Activated B cell treated with CpG ODN at 0.5 μM for 24 hours (primary cell): Measurements from ENCODE around the gene PEF1. TPM values are rescaled to one million over a fixed set of nuclear protein-coding genes. Genes with fewer than 3 reads are reported as not detected.
A peak's percentile ranks its signal among the peaks of the same experiment; 100 is the strongest.

Experiments
- ATAC-seq: fragments of 200-7000 bp; cut with Tn5 transposase; one replicate; pipeline ENCODE4 v1.10.0; 2021; ENCODE audit warnings: low read depth, mild to moderate bottlenecking, moderate library complexity
- CTCF ChIA-PET: fragments of 350-600 bp; sonication (Branson Sonifier 250); formaldehyde crosslinking; loops from one replicate; lab custom pipeline; 2021; ENCODE audit warnings: antibody characterized with exemption; lab: Charles Lee
- POLR2A ChIA-PET: fragments of 350-600 bp; sonication (Branson Sonifier 250); formaldehyde crosslinking; loops from one replicate; lab custom pipeline; 2021; ENCODE audit warnings: antibody characterized with exemption; lab: Charles Lee
- DNase-seq: peaks from one replicate; pipeline ENCODE4 v3.0.0; 2022
- H3K27ac Mint-ChIP-seq: one replicate; pipeline ENCODE4 v1.8.0; 2020; ENCODE audit warnings: mixed read lengths
- H3K27me3 Mint-ChIP-seq: one replicate; pipeline ENCODE4 v1.8.0; 2021; ENCODE audit warnings: mixed read lengths
- H3K36me3 Mint-ChIP-seq: one replicate; pipeline ENCODE4 v1.8.0; 2021; ENCODE audit warnings: low read depth, mixed read lengths
- H3K4me1 Mint-ChIP-seq: one replicate; pipeline ENCODE4 v1.8.0; 2021; ENCODE audit warnings: mixed read lengths
- H3K4me3 Mint-ChIP-seq: one replicate; pipeline ENCODE4 v1.8.0; 2020; ENCODE audit warnings: mild to moderate bottlenecking, mixed read lengths
- H3K9me3 Mint-ChIP-seq: one replicate; pipeline ENCODE4 v1.8.0; 2020; ENCODE audit warnings: mixed read lengths
- CTCF ChIP-seq: fragments of 200-600 bp; IDR thresholded peaks from one replicate; pipeline ENCODE4 v1.8.0; 2022; ENCODE audit warnings: antibody characterized with exemption, mild to moderate bottlenecking
- intact Hi-C: fragments of 100-400 bp; cut with micrococcal nuclease; formaldehyde crosslinking; loops from one replicate; pipeline ENCODE4 v1.15.1; 2024
- total RNA-seq: library from RNA; stranded (reverse); gene quantifications from 2 replicates; pipeline ENCODE4 v1.2.3, GENCODE V29; 2022

PEF1 gene
- total RNA-seq, 1 donor from 2014 or later = 58.0 TPM

GRCh38 chr1:31666263-31666963, 21.7 kb upstream of the PEF1 start:
- Mint-ChIP-seq H3K36me3 (no peaks in the 10 kb centered on the region), H3K4me1 (peaks cover 9% of the 10 kb centered on the region), H3K27ac (no peak overlapping the region), H3K4me3 (no peak overlapping the region), H3K9me3 (no peaks in the 10 kb centered on the region), H3K27me3 (peaks cover 29% of the 10 kb centered on the region)
- ChIA-PET POLR2A (no interaction called here), CTCF (interaction anchor here (1.2 to 7.4 kb wide), 2 partner anchors 124 to 298 kb away, joined by 3 to 114 read pairs; no protein-coding TSS in a partner anchor)
- intact Hi-C loops = no loop called here
- no peak for TF ChIP-seq CTCF
- ATAC-seq (no peak), DNase-seq (no peak)

GRCh38 chr1:31665234-31665878, 20.7 kb upstream of the PEF1 start:
- H3K4me1 Mint-ChIP-seq = peaks cover 8% of the 10 kb centered on the region
- no peak for ATAC-seq
- H3K9me3 Mint-ChIP-seq = no peaks in the 10 kb centered on the region
- TF ChIP-seq CTCF = no peak
- no peak for DNase-seq
- ChIA-PET CTCF (interaction anchor here (0.9 to 7.4 kb wide), 5 partner anchors 40 to 299 kb away, joined by 3 to 114 read pairs (median 4); no protein-coding TSS in a partner anchor), POLR2A (interaction anchor here (3.5 kb wide), 1 partner anchor 123 kb away, joined by 16 read pairs; no protein-coding TSS in a partner anchor)
- no peak overlapping the region for H3K27ac Mint-ChIP-seq
- peaks cover 23% of the 10 kb centered on the region for H3K27me3 Mint-ChIP-seq
- no peak overlapping the region for H3K4me3 Mint-ChIP-seq
- intact Hi-C loops = loop anchor here (2.0 kb wide), 1 partner anchor 39 kb away; the partner anchor contains the start of gene COL16A1
- H3K36me3 Mint-ChIP-seq = no peaks in the 10 kb centered on the region

- Mint-ChIP-seq H3K36me3 (no peaks in the 10 kb centered on the region), H3K27ac (no peak overlapping the region), H3K4me3 (no peak overlapping the region), H3K9me3 (no peaks in the 10 kb centered on the region), H3K27me3 (peaks cover 16% of the 10 kb centered on the region), H3K4me1 (peaks cover under 1% of the 10 kb centered on the region)
- ATAC-seq (no peak), DNase-seq (no peak)
- CTCF ChIA-PET = interaction anchor here (0.6 to 7.4 kb wide), 13 partner anchors 20 to 339 kb away, joined by 3 to 114 read pairs (median 3); partner anchors contain the start of gene PEF1
- intact Hi-C loops = loop anchor here (1.0 to 2.0 kb wide), 5 partner anchors 40 to 399 kb away; partner anchors contain the start of gene COL16A1
- TF ChIP-seq CTCF = no peak
- POLR2A ChIA-PET = interaction anchor here (3.5 kb wide), 1 partner anchor 124 kb away, joined by 16 read pairs; no protein-coding TSS in a partner anchor
Observed at GRCh38 chr1:31664528-31664927, 19.9 kb upstream of the PEF1 start.

- intact Hi-C loops = loop anchor here (1.0 to 2.0 kb wide), 6 partner anchors 41 to 750 kb away; partner anchors contain the start of gene COL16A1
- ChIA-PET POLR2A (interaction anchor here (3.5 kb wide), 1 partner anchor 125 kb away, joined by 16 read pairs; no protein-coding TSS in a partner anchor), CTCF (interaction anchor here (0.6 to 7.4 kb wide), 14 partner anchors 19 to 340 kb away, joined by 3 to 114 read pairs (median 3); partner anchors contain the start of gene PEF1)
- Mint-ChIP-seq H3K36me3 (no peaks in the 10 kb centered on the region), H3K4me1 (no peaks in the 10 kb centered on the region), H3K27me3 (peaks cover 9% of the 10 kb centered on the region), H3K4me3 (no peak overlapping the region), H3K9me3 (no peaks in the 10 kb centered on the region), H3K27ac (peak overlapping the region; percentile 46)
- ATAC-seq = peak; percentile 81
- DNase-seq = peak; percentile 63
- TF ChIP-seq CTCF = peak; percentile 31
Observed at GRCh38 chr1:31663622-31664452, 19.2 kb upstream of the PEF1 start.
